Brain microvascular endothelial cell (primary cell): ENCODE data around the gene USP30.
A peak's percentile ranks its signal among the peaks of the same experiment; 100 is the strongest.

Source experiments
- DNase-seq: peaks from one replicate; pipeline ENCODE4 v3.0.0-alpha.2; 2020
- H3K27ac ChIP-seq: fragments of 250-450 bp; sonication (Bioruptor Pico); 2 replicates; pipeline ENCODE4 v1.5.1; 2020; ENCODE audit warnings: mild to moderate bottlenecking, moderate library complexity
- H3K27me3 ChIP-seq: fragments of 250-450 bp; sonication (Bioruptor Pico); replicated peaks from 2 replicates; pipeline ENCODE4 v1.5.1; 2020; ENCODE audit warnings: mild to moderate bottlenecking
- H3K36me3 ChIP-seq: fragments of 250-450 bp; sonication (Bioruptor Pico); replicated peaks from 2 replicates; pipeline ENCODE4 v1.5.1; 2020; ENCODE audit warnings: mild to moderate bottlenecking
- H3K4me3 ChIP-seq: 2 replicates; pipeline ENCODE4 v1.5.1; 2011; ENCODE audit warnings: low read depth, mild to moderate bottlenecking, control low read depth, low read length, moderate library complexity
- CTCF ChIP-seq: IDR thresholded peaks from 2 replicates; pipeline ENCODE4 v1.5.1; 2011; ENCODE audit warnings: low read depth, mild to moderate bottlenecking, moderate library complexity, low read length, control low read depth, inconsistent platforms; ENCODE audit errors: missing control alignments
- in situ Hi-C: cut with HindIII; loops from 2 replicates; pipeline ENCODE4 v1.10.0; 2017; ENCODE audit warnings: low sequenced_read_pairs, low pct_ligation_motif_present

Gene USP30

GRCh38 chr12:109052414-109053323 lies at the start of gene USP30:
TSS of gene USP30 (plus strand) at chr12:109052576. CDS start at chr12:109052679, 103 bp downstream.
- in situ Hi-C loops, result no loop called here
- peak; percentile 65 for DNase-seq
- Histone ChIP-seq H3K27me3 (no peaks in the 10 kb centered on the region), H3K27ac (peak within 1 kb of the TSS; percentile 25), H3K36me3 (no peaks in the 10 kb centered on the region), H3K4me3 (peak within 1 kb of the TSS; percentile 91)
- no peak for TF ChIP-seq CTCF

GRCh38 chr12:109004017-109004416 lies 48.4 kb upstream of the USP30 start:
- no peak overlapping the region for H3K27ac ChIP-seq
- H3K27me3 ChIP-seq, result no peaks in the 10 kb centered on the region
- DNase-seq, result no peak
- in situ Hi-C loops, result no loop called here
- no peak for TF ChIP-seq CTCF
- no peaks in the 10 kb centered on the region for H3K36me3 ChIP-seq
- no peak overlapping the region for H3K4me3 ChIP-seq

- DNase-seq, result no peak
- H3K4me3 ChIP-seq, result no peak overlapping the region
- in situ Hi-C loops, result no loop called here
- no peak for TF ChIP-seq CTCF
- H3K36me3 ChIP-seq, result no peaks in the 10 kb centered on the region
- H3K27me3 ChIP-seq, result no peaks in the 10 kb centered on the region
- H3K27ac ChIP-seq, result no peak overlapping the region
Measured at GRCh38 chr12:109009766-109010165, 42.6 kb upstream of the USP30 start.

GRCh38 chr12:109010259-109010658 lies 42.1 kb upstream of the USP30 start:
- DNase-seq, result no peak
- TF ChIP-seq CTCF, result no peak
- Histone ChIP-seq H3K4me3 (no peak overlapping the region), H3K27ac (no peak overlapping the region), H3K36me3 (no peaks in the 10 kb centered on the region), H3K27me3 (no peaks in the 10 kb centered on the region)
- in situ Hi-C loops, result no loop called here

GRCh38 chr12:109014984-109015765 lies 37.2 kb upstream of the USP30 start:
- Histone ChIP-seq H3K27ac (no peak overlapping the region), H3K27me3 (no peaks in the 10 kb centered on the region), H3K4me3 (no peak overlapping the region), H3K36me3 (no peaks in the 10 kb centered on the region)
- in situ Hi-C loops, result no loop called here
- DNase-seq, result no peak
- TF ChIP-seq CTCF, result no peak
